Tibial artery (tissue), 4 donors: Measurements from ENCODE around the gene KLF9.

Experiments
- DNase-seq, 2 donors: peaks; one replicate each; pipeline ENCODE4 v3.0.0-alpha.2; 2019
- H3K27ac ChIP-seq, 2 donors: fragments of 200-600 bp; sonication (generic) in 1 of 2; 1 replicate in 1 of 2; 2 replicates in 1 of 2; pipeline ENCODE4 v1.5.1; 2018 to 2019; ENCODE audit warnings: mild to moderate bottlenecking in 1 of 2
- H3K27me3 ChIP-seq, 2 donors: fragments of 200-600 bp; sonication (generic) in 1 of 2; one replicate each; pipeline versions ENCODE4 v1.5.1 to v1.6.0; 2016 to 2019
- H3K36me3 ChIP-seq, 3 donors: fragments of 200-600 bp; sonication (generic) in 2 of 3; one replicate each; pipeline ENCODE4 v1.5.1; 2016 to 2019; ENCODE audit warnings: mild to moderate bottlenecking in 2 of 3
- H3K4me1 ChIP-seq, 4 donors: fragments of 200-600 bp; sonication (generic) in 2 of 4; 1 replicate in 3 of 4; 2 replicates in 1 of 4; pipeline ENCODE4 v1.5.1; 2016 to 2019
- H3K4me3 ChIP-seq, 2 donors: fragments of 200-600 bp; sonication (generic) in 1 of 2; 1 replicate in 1 of 2; 2 replicates in 1 of 2; pipeline ENCODE4 v1.5.1; 2018 to 2019; ENCODE audit warnings: mild to moderate bottlenecking in 2 of 2
- H3K9me3 ChIP-seq, 3 donors: fragments of 200-600 bp; sonication (generic) in 1 of 3; one replicate each; pipeline ENCODE4 v1.5.1; 2016 to 2019
- intact Hi-C: fragments of 100-400 bp; cut with DNase I; formaldehyde crosslinking; loops from one replicate; pipeline ENCODE4 v1.15.0; 2023; ENCODE audit warnings: low total_unique reads
- TF ChIP-seq, protein P1 (sequence below), 2 experiments: fragments of 200-600 bp in 1 of 2; fragments of 450-650 bp in 1 of 2; IDR thresholded peaks; one replicate each; pipeline ENCODE4 v1.5.1; 2017 to 2019; ENCODE audit warnings: antibody characterized with exemption in 2 of 2, mild to moderate bottlenecking in 1 of 2, moderate library complexity in 1 of 2

The KLF9 gene

DNA sequence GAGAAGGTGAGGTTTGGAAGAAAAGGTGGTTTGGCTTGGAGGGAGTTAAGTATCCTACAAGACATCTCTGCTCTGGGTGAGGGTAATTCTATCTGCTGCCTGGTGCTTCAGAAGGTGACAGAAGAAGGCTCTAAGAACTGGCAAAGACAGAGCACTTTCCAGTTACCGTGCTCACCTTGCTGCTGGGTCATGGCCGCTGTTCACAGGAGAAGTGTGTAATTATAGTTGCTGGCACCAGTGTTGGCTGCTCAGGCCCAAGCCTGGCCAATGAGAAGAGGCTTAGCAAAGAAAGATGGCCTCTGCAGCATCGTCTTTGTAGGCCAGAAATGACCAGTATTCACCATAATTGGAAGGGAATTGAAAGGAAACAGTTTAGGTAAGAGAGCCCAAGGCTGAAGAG lies 37.9 kb upstream of the KLF9 start:
- Histone ChIP-seq H3K9me3 (no peaks in the 10 kb centered on the region), H3K4me3 (no peak overlapping the region), H3K27ac (no peak overlapping the region), H3K27me3 (no peaks in the 10 kb centered on the region), H3K4me1 (peaks cover 0 to 8% (median 0%) of the 10 kb centered on the region in 4 donors), H3K36me3 (no peaks in the 10 kb centered on the region)
- TF ChIP-seq, protein P1, sequence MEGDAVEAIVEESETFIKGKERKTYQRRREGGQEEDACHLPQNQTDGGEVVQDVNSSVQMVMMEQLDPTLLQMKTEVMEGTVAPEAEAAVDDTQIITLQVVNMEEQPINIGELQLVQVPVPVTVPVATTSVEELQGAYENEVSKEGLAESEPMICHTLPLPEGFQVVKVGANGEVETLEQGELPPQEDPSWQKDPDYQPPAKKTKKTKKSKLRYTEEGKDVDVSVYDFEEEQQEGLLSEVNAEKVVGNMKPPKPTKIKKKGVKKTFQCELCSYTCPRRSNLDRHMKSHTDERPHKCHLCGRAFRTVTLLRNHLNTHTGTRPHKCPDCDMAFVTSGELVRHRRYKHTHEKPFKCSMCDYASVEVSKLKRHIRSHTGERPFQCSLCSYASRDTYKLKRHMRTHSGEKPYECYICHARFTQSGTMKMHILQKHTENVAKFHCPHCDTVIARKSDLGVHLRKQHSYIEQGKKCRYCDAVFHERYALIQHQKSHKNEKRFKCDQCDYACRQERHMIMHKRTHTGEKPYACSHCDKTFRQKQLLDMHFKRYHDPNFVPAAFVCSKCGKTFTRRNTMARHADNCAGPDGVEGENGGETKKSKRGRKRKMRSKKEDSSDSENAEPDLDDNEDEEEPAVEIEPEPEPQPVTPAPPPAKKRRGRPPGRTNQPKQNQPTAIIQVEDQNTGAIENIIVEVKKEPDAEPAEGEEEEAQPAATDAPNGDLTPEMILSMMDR (IDR thresholded peaks at IDR 0.05), result no peak
- intact Hi-C loops, result no loop called here
- no peak for DNase-seq

DNA sequence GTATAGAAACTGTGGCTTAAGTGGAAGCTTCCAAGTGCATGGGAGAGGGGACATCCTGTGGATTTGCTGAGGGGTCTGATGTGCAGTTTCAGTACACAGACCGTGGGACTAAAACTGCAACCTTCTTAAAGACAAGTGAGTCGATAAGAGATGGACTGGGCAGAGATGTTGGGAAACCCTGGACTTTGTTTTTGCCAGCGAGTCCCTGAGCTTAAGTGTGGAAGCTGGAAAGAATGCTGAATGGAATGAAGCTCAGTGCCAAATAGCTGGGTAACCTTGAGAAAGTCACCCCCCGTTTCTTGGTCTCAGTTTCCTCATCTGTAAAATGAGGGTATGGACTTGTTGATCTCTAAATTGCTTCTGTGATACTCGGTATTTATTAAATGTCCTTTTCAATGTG lies 37.3 kb upstream of the KLF9 start:
- intact Hi-C loops, result no loop called here
- no peaks in the 10 kb centered on the region for H3K27me3 ChIP-seq

DNA sequence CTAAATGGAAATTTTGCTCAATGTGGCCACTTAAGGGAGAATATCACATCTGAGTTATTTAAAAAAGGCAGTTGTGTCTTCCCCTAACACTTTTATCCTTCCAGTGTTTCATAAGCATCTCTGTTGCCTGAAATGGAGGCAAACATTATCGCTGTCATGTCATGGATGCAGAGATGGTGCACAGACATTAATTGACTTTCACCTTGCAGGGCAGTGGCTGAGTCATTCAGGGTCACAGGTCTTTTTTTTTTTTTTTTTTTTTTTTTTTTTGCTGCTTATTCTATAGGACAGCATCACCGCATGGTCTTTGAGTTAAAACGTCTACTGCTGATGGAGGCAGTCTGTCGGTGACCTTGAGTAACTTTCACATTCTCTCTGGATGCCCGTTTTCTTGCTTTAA lies 36.3 kb upstream of the KLF9 start:
- TF ChIP-seq, protein P1 (IDR thresholded peaks at IDR 0.05), result no peak
- intact Hi-C loops, result no loop called here

More for the DNA sequence above, 37.3 kb upstream of the KLF9 start:
- TF ChIP-seq, protein P1 (IDR thresholded peaks at IDR 0.05), result no peak
- Histone ChIP-seq H3K27ac (no peak overlapping the region), H3K4me1 (peaks cover 0 to 8% (median 0%) of the 10 kb centered on the region in 4 donors), H3K9me3 (no peaks in the 10 kb centered on the region), H3K4me3 (no peak overlapping the region), H3K36me3 (no peaks in the 10 kb centered on the region)
- DNase-seq, result no peak

DNA sequence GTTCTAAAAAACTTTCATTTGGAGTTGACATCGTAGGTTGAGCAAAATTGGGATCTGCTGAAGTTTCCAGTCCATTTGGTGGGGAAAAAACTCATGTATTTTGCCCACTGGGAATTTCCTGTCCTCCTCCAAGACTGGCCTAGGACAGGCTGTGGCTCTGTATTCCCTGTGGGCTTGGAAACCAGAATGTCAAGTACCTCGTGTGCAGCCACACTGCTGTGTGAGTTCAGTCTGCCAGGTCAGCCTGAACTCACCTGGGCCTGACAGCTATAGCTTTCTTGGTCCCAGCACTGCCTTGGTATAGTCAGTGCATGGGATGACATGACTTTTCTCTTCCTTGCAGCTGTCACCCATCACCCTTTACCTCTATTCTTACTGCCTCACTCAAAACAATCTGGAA lies 35.0 kb upstream of the KLF9 start:
- Histone ChIP-seq H3K4me1 (no peaks in the 10 kb centered on the region), H3K36me3 (no peaks in the 10 kb centered on the region), H3K4me3 (no peak overlapping the region), H3K9me3 (no peaks in the 10 kb centered on the region), H3K27me3 (no peaks in the 10 kb centered on the region), H3K27ac (no peak overlapping the region)
- TF ChIP-seq, protein P1 (IDR thresholded peaks at IDR 0.05), result no peak
- DNase-seq, result no peak
- intact Hi-C loops, result no loop called here

More for the DNA sequence above, 36.3 kb upstream of the KLF9 start:
- peaks cover 0 to under 1% (median 0%) of the 10 kb centered on the region in 4 donors for H3K4me1 ChIP-seq
- H3K4me3 ChIP-seq, result no peak overlapping the region
- no peaks in the 10 kb centered on the region for H3K27me3 ChIP-seq
- no peaks in the 10 kb centered on the region for H3K9me3 ChIP-seq
- no peak for DNase-seq
- no peaks in the 10 kb centered on the region for H3K36me3 ChIP-seq
- H3K27ac ChIP-seq, result no peak overlapping the region

DNA sequence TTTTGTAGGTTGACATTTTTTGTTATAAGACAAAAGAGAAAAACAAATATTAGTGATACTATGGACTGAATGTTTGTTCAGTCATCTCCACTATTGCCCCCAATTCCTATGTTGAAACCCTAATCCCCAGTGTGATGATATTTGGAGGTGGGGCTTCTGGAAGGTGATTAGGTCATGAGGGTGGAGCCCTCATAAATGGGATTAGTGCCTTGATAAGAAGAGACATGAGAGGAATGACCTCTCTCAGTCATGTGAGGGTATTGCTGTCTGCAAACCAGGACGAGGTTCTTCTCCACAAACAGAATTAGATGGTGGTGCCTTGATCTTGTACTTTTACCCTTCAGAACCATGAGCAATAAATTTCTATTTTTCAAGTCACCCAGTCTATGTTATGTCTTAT lies 34.5 kb upstream of the KLF9 start:
- Histone ChIP-seq H3K36me3 (no peaks in the 10 kb centered on the region), H3K27ac (no peak overlapping the region), H3K4me1 (no peaks in the 10 kb centered on the region), H3K9me3 (no peaks in the 10 kb centered on the region), H3K27me3 (no peaks in the 10 kb centered on the region), H3K4me3 (no peak overlapping the region)
- no peak for DNase-seq
- intact Hi-C loops, result no loop called here
- TF ChIP-seq, protein P1 (IDR thresholded peaks at IDR 0.05), result no peak

DNA sequence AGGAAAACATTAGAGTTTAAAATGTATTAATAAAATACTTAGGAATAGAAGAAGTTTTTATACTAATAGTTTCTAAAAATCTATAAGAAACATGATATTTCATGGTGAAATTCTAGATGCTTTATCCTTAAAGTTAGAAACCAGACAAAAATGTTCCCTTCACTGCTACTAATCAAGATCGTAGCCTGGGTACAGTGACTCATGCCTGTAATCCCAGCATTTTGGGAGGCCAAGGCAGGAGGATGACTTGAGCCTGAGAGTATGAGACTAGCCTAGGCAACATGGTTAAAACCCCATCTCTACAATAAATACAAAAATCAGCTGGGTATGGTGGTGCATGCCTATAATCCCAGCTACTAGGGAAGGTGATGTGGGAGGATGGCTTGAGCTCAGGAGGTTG lies 30.4 kb upstream of the KLF9 start:
- Histone ChIP-seq H3K27ac (no peak overlapping the region), H3K9me3 (no peaks in the 10 kb centered on the region), H3K36me3 (no peaks in the 10 kb centered on the region), H3K4me1 (peaks cover 0 to 13% (median under 1%) of the 10 kb centered on the region in 4 donors), H3K4me3 (no peak overlapping the region), H3K27me3 (no peaks in the 10 kb centered on the region)
- TF ChIP-seq, protein P1 (IDR thresholded peaks at IDR 0.05), result no peak
- intact Hi-C loops, result no loop called here
- no peak for DNase-seq
